WI38 (cell line): ENCODE measurements around the gene PON1.

Source experiments
- H3K4me3 ChIP-seq: 2 replicates; pipeline ENCODE4 v1.5.1; 2011; ENCODE audit warnings: low read depth, mild to moderate bottlenecking, control low read depth, low read length
- TF ChIP-seq, protein P1 (sequence below): IDR thresholded peaks from 2 replicates; pipeline ENCODE4 v1.5.1; 2012; ENCODE audit warnings: low read depth, mild to moderate bottlenecking, control low read depth, low read length

The PON1 gene

GRCh38 chr7:95324431-95324830, at the start of gene PON1:
Gene PON1, minus strand, starts transcription at chr7:95324532. Its CDS starts 57 bp downstream, at chr7:95324475.
- no peak within 1 kb of the TSS for H3K4me3 ChIP-seq

DNA sequence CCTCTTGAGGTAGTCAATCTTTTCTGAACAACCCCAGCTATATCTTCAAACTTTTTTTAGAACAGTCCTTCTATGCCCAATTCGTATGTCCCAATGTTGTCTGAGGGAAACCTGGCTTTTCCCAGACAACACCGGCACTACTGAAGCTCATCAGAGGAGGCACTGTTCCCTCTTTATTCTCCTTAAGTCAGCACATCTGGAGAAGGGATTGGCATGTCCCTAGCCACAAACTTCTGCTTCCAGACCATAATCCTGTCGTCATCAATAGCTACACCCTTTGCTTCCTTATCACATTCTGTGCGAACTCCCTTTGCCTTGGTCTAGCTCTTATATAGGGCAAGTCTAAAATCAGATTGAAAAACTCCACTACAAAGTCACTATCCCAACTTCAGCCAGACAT, 49.0 kb upstream of the PON1 start:
- no peak overlapping the region for H3K4me3 ChIP-seq
- TF ChIP-seq, protein P1, sequence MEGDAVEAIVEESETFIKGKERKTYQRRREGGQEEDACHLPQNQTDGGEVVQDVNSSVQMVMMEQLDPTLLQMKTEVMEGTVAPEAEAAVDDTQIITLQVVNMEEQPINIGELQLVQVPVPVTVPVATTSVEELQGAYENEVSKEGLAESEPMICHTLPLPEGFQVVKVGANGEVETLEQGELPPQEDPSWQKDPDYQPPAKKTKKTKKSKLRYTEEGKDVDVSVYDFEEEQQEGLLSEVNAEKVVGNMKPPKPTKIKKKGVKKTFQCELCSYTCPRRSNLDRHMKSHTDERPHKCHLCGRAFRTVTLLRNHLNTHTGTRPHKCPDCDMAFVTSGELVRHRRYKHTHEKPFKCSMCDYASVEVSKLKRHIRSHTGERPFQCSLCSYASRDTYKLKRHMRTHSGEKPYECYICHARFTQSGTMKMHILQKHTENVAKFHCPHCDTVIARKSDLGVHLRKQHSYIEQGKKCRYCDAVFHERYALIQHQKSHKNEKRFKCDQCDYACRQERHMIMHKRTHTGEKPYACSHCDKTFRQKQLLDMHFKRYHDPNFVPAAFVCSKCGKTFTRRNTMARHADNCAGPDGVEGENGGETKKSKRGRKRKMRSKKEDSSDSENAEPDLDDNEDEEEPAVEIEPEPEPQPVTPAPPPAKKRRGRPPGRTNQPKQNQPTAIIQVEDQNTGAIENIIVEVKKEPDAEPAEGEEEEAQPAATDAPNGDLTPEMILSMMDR, result no peak

More at GRCh38 chr7:95324431-95324830, at the start of gene PON1:
- TF ChIP-seq, protein P1, result no peak

- TF ChIP-seq, protein P1, result no peak
- H3K4me3 ChIP-seq, result no peak overlapping the region
Observed at GRCh38 chr7:95368235-95368634, 43.9 kb upstream of the PON1 start.

- TF ChIP-seq, protein P1, result no peak
- H3K4me3 ChIP-seq, result no peak overlapping the region
Observed at GRCh38 chr7:95367606-95368005, 43.3 kb upstream of the PON1 start.

DNA sequence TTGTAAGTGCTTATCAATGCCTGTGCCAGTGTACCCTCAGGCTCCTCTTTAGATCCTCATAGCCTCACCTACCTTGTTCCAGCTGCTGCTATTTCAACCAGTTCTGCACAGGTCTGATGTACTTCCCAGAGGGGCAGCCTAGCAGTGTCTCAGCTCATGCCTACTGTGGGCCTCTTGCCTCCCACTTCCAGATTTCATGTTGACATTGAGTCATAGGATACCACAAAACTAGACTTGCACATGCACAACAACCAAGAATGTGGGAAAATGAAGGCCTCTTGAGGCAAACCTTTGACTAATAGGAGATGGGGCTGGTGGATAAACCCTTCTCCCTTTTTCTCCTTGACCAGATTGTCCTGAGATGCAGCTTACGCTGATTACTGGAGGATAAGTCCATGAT, 40.8 kb upstream of the PON1 start:
- TF ChIP-seq, protein P1, result no peak
- H3K4me3 ChIP-seq, result no peak overlapping the region

DNA sequence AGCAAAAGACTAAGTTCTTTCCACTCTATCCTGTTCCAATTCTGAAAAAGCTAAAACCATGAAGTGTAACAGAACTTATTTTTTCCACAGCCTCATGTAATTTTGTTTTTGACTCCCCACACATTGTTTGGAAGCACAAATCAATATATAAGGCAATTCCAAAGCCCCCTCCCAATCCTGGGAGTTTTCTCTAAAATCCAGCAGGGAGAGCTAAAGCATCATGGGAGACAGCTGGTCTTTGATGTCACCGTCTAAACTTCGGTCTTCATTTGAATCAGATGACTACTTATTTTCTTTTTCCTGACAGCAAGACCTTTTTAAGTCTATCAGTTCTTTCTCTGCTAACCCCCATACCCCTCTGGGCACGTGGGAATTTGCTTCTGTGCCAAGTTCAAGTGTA, 33.3 kb upstream of the PON1 start:
- no peak overlapping the region for H3K4me3 ChIP-seq
- TF ChIP-seq, protein P1, result no peak

GRCh38 chr7:95342642-95343307, 18.4 kb upstream of the PON1 start:
- H3K4me3 ChIP-seq, result no peak overlapping the region
- TF ChIP-seq, protein P1, result no peak
